ENCODE data around the gene ALKBH1. TPM values are rescaled to one million over a fixed set of nuclear protein-coding genes. Genes with fewer than 3 reads are reported as not detected.
A peak's percentile ranks its signal among the peaks of the same experiment; 100 is the strongest.

ALKBH1 gene
- total and polyA plus RNA-seq, 2 donors (not counting 1 experiment from before 2014, with no cell fraction given): 11.5 to 12.1 TPM

DNA sequence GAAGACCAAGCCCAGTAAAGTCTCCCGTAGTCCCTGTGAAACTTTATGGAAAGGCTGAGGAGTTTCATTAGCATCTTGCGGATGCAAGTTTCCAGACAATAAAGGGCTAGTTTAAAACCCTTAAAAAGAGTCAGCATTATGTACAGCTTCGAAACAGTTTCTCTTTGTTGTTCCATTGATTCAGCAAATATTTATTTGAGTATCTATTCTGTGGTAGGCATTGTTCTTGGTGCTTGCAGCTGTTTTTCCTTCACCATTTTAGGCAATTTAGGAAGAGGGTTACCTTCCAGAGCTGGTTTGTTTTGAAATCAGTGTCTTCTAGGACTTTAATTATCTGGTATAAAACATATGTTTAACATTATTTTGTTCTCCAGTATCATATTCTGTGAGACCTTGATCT is 1.6 kb upstream of the ALKBH1 start:
- Histone ChIP-seq H3K9ac (ENCODE audit: insufficient read depth, low read length) (no peak overlapping the region), H2AFZ (ENCODE audit: low read length) (no peak overlapping the region), H3K79me2 (ENCODE audit: control insufficient read depth, insufficient read depth, low read length) (peaks cover 53% of the 10 kb centered on the region), H3K27ac (ENCODE audit: insufficient read depth, low read length) (no peak overlapping the region), H3K9me3 (ENCODE audit: control insufficient read depth, insufficient read depth, low read depth, low read length) (no peaks in the 10 kb centered on the region), H3K4me3 (replicated peaks in 1 of 4; ENCODE audit: control extremely low read depth in 1 of 4, insufficient read depth in 1 of 4, low read depth in 3 of 4, low read length in 4 of 4) (peak overlapping the region; percentile 74 to 98 (median 90)), H3K4me1 (ENCODE audit: control insufficient read depth, extremely low read depth, insufficient read depth, low read length) (peaks cover 3% of the 10 kb centered on the region), H3K36me3 (ENCODE audit: control insufficient read depth, insufficient read depth, low read length) (peaks cover 5% of the 10 kb centered on the region), H4K20me1 (ENCODE audit: control insufficient read depth, extremely low read depth, insufficient read depth, low read length) (no peaks in the 10 kb centered on the region), H3K27me3 (ENCODE audit: control insufficient read depth, insufficient read depth, low read length) (no peaks in the 10 kb centered on the region), H3K4me2 (ENCODE audit: extremely low read depth, insufficient read depth, low read length) (peak overlapping the region; percentile 95)
- DNase-seq (ENCODE audit: low read depth in 2 of 2): no peak
- TF ChIP-seq EZH2 (IDR thresholded peaks at IDR 0.05; ENCODE audit: low read length, missing control alignments) (no peak), CTCF (conservative IDR thresholded peaks at IDR 0.05 in 1 of 2, IDR thresholded peaks at IDR 0.05 in 1 of 2; ENCODE audit: low read depth in 1 of 2, low read length in 2 of 2) (no peak)

DNA sequence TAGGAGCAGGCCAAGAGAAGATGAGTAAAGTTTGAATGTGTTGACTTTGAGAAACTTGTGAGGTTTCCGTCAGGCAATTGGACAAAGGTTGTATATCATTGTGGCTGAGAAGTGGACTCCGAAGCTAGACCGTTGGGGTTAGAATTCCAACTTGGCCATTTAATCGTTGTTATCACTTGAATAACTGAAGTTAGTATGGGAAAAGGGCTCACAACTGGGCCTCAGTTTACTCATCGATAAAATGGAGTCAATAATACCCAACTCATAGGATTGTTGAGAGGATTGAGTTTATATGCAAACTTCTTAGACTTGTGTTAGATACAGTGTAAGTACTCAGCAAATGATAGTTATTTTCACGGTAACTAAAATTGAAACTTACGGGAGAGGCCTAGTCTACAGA is 926 bp upstream of the ALKBH1 start:
- H3K27me3 ChIP-seq (ENCODE audit: control insufficient read depth, insufficient read depth, low read length): no peaks in the 10 kb centered on the region
- peak overlapping the region; percentile 21 for H3K9ac ChIP-seq (ENCODE audit: insufficient read depth, low read length)
- no peaks in the 10 kb centered on the region for H3K9me3 ChIP-seq (ENCODE audit: control insufficient read depth, insufficient read depth, low read depth, low read length)
- peaks cover 5% of the 10 kb centered on the region for H3K36me3 ChIP-seq (ENCODE audit: control insufficient read depth, insufficient read depth, low read length)
- peaks cover 53% of the 10 kb centered on the region for H3K79me2 ChIP-seq (ENCODE audit: control insufficient read depth, insufficient read depth, low read length)
- H3K27ac ChIP-seq (ENCODE audit: insufficient read depth, low read length): peak overlapping the region; percentile 70
- no peak for DNase-seq (ENCODE audit: low read depth in 2 of 2)
- TF ChIP-seq EZH2 (IDR thresholded peaks at IDR 0.05; ENCODE audit: low read length, missing control alignments) (no peak), CTCF (conservative IDR thresholded peaks at IDR 0.05 in 1 of 2, IDR thresholded peaks at IDR 0.05 in 1 of 2; ENCODE audit: low read depth in 1 of 2, low read length in 2 of 2) (no peak)
- H2AFZ ChIP-seq (ENCODE audit: low read length): no peak overlapping the region
- H3K4me2 ChIP-seq (ENCODE audit: extremely low read depth, insufficient read depth, low read length): peak overlapping the region; percentile 95
- H3K4me3 ChIP-seq (replicated peaks in 1 of 4; ENCODE audit: control extremely low read depth in 1 of 4, insufficient read depth in 1 of 4, low read depth in 3 of 4, low read length in 4 of 4): peak overlapping the region; percentile 74 to 98 (median 90)
- peaks cover 3% of the 10 kb centered on the region for H3K4me1 ChIP-seq (ENCODE audit: control insufficient read depth, extremely low read depth, insufficient read depth, low read length)
- no peaks in the 10 kb centered on the region for H4K20me1 ChIP-seq (ENCODE audit: control insufficient read depth, extremely low read depth, insufficient read depth, low read length)

- no peaks in the 10 kb centered on the region for H3K9me3 ChIP-seq (ENCODE audit: control insufficient read depth, insufficient read depth, low read depth, low read length)
- TF ChIP-seq CTCF (conservative IDR thresholded peaks at IDR 0.05 in 1 of 2, IDR thresholded peaks at IDR 0.05 in 1 of 2; ENCODE audit: low read depth in 1 of 2, low read length in 2 of 2) (peak; percentile 45 to 48), EZH2 (IDR thresholded peaks at IDR 0.05; ENCODE audit: low read length, missing control alignments) (no peak)
Observed at GRCh38 chr14:77707355-77707723, 484 bp downstream of the ALKBH1 start.

More at GRCh38 chr14:77707355-77707723, 484 bp downstream of the ALKBH1 start:
- Histone ChIP-seq H3K27me3 (ENCODE audit: control insufficient read depth, insufficient read depth, low read length) (no peaks in the 10 kb centered on the region), H3K4me2 (ENCODE audit: extremely low read depth, insufficient read depth, low read length) (peak overlapping the region; percentile 80), H2AFZ (ENCODE audit: low read length) (peak overlapping the region; percentile 90), H3K36me3 (ENCODE audit: control insufficient read depth, insufficient read depth, low read length) (peaks cover 5% of the 10 kb centered on the region), H3K4me1 (ENCODE audit: control insufficient read depth, extremely low read depth, insufficient read depth, low read length) (peaks cover 3% of the 10 kb centered on the region), H4K20me1 (ENCODE audit: control insufficient read depth, extremely low read depth, insufficient read depth, low read length) (no peaks in the 10 kb centered on the region), H3K27ac (ENCODE audit: insufficient read depth, low read length) (peak overlapping the region; percentile 70), H3K4me3 (replicated peaks in 1 of 4; ENCODE audit: control extremely low read depth in 1 of 4, insufficient read depth in 1 of 4, low read depth in 3 of 4, low read length in 4 of 4) (peak overlapping the region; percentile 74 to 98 (median 90)), H3K79me2 (ENCODE audit: control insufficient read depth, insufficient read depth, low read length) (peaks cover 50% of the 10 kb centered on the region), H3K9ac (ENCODE audit: insufficient read depth, low read length) (peak overlapping the region; percentile 77)
- peak; percentile 35 to 60 for DNase-seq (ENCODE audit: low read depth in 2 of 2)
